ENCODE data around the gene INPP5F. TPM values are rescaled to one million over a fixed set of nuclear protein-coding genes. Genes with fewer than 3 reads are reported as not detected.

INPP5F gene
- total and polyA plus RNA-seq, 10 of the 15 experiments (the other 5 are each of a cell fraction or from before 2014, with no cell fraction given) = 6.0 to 49.3 (median 34.3) TPM

DNA sequence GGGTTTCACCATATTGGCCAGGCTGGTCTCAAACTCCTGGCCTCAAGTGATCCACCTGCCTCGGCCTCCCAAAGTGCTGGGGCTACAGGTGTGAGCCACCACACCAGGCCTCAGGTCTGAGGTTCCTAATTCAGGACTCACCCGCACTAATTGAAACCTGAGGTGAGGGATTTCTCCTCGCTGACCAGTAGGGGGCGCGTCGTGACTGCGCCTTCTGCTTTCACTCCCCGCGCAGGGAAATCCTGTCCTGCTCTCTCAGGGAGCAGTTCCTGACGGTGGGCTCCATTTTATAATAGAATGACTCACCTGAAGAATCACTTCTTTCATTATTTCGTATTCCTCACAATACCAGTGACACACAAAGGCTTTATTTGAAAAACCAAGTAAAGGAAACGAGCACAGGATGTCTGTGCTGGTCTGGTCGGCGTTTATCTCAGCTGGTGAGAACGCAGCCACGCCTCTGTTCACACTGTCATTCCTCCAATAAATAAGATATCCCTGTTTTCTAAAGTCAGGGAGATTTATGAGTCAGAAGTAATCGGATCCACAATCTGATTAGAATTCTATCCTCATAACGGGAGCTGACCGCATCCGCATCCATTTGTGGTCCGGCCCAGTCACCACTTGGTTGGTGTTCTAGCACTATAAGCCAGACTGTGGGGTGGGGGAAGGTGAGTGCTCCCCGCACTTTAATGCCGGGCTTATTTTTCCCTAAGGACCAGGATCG lies 39.2 kb upstream of the INPP5F start (continued):
- TF ChIP-seq, protein P1, sequence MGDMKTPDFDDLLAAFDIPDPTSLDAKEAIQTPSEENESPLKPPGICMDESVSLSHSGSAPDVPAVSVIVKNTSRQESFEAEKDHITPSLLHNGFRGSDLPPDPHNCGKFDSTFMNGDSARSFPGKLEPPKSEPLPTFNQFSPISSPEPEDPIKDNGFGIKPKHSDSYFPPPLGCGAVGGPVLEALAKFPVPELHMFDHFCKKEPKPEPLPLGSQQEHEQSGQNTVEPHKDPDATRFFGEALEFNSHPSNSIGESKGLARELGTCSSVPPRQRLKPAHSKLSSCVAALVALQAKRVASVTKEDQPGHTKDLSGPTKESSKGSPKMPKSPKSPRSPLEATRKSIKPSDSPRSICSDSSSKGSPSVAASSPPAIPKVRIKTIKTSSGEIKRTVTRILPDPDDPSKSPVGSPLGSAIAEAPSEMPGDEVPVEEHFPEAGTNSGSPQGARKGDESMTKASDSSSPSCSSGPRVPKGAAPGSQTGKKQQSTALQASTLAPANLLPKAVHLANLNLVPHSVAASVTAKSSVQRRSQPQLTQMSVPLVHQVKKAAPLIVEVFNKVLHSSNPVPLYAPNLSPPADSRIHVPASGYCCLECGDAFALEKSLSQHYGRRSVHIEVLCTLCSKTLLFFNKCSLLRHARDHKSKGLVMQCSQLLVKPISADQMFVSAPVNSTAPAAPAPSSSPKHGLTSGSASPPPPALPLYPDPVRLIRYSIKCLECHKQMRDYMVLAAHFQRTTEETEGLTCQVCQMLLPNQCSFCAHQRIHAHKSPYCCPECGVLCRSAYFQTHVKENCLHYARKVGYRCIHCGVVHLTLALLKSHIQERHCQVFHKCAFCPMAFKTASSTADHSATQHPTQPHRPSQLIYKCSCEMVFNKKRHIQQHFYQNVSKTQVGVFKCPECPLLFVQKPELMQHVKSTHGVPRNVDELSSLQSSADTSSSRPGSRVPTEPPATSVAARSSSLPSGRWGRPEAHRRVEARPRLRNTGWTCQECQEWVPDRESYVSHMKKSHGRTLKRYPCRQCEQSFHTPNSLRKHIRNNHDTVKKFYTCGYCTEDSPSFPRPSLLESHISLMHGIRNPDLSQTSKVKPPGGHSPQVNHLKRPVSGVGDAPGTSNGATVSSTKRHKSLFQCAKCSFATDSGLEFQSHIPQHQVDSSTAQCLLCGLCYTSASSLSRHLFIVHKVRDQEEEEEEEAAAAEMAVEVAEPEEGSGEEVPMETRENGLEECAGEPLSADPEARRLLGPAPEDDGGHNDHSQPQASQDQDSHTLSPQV (IDR thresholded peaks at IDR 0.05) = no peak
- TF ChIP-seq NFXL1 (IDR thresholded peaks at IDR 0.05; ENCODE audit: borderline replicate concordance) (no peak), MEF2A (IDR thresholded peaks at IDR 0.05; ENCODE audit: insufficient read depth, low read depth, low read length) (no peak), ZNF207 (IDR thresholded peaks at IDR 0.05; ENCODE audit: borderline replicate concordance) (0 out of 2 replicates have a peak, but pooled peaks have one; percentile 38), STAT1 (conservative IDR thresholded peaks at IDR 0.05) (no peak), POLR2AphosphoS2 (IDR thresholded peaks at IDR 0.05; ENCODE audit: low read depth, low read length) (no peak), CBX5 (IDR thresholded peaks at IDR 0.05; ENCODE audit: low read depth) (no peak), BRCA1 (IDR thresholded peaks at IDR 0.05; ENCODE audit: low read depth, low read length) (no peak), CREM (IDR thresholded peaks at IDR 0.05; ENCODE audit: low read depth) (peak; percentile 18; the same call in 1 of the 2 replicates), NFYA (IDR thresholded peaks at IDR 0.05; ENCODE audit: borderline replicate concordance, low read depth, low read length) (no peak), SIX5 (IDR thresholded peaks at IDR 0.05; ENCODE audit: low read depth, low read length, severe bottlenecking) (no peak), CBX3 (IDR thresholded peaks at IDR 0.05; ENCODE audit: borderline replicate concordance, low read depth) (no peak), MEF2B (IDR thresholded peaks at IDR 0.05; ENCODE audit: partially characterized antibody, poor library complexity, severe bottlenecking) (no peak), IRF4 (IDR thresholded peaks at IDR 0.05; ENCODE audit: low read depth, low read length) (no peak)
- TF ChIP-seq, protein P2, sequence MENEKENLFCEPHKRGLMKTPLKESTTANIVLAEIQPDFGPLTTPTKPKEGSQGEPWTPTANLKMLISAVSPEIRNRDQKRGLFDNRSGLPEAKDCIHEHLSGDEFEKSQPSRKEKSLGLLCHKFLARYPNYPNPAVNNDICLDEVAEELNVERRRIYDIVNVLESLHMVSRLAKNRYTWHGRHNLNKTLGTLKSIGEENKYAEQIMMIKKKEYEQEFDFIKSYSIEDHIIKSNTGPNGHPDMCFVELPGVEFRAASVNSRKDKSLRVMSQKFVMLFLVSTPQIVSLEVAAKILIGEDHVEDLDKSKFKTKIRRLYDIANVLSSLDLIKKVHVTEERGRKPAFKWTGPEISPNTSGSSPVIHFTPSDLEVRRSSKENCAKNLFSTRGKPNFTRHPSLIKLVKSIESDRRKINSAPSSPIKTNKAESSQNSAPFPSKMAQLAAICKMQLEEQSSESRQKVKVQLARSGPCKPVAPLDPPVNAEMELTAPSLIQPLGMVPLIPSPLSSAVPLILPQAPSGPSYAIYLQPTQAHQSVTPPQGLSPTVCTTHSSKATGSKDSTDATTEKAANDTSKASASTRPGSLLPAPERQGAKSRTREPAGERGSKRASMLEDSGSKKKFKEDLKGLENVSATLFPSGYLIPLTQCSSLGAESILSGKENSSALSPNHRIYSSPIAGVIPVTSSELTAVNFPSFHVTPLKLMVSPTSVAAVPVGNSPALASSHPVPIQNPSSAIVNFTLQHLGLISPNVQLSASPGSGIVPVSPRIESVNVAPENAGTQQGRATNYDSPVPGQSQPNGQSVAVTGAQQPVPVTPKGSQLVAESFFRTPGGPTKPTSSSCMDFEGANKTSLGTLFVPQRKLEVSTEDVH (IDR thresholded peaks at IDR 0.05; ENCODE audit: low read depth, partially characterized antibody) = no peak
- TF ChIP-seq, protein P3, sequence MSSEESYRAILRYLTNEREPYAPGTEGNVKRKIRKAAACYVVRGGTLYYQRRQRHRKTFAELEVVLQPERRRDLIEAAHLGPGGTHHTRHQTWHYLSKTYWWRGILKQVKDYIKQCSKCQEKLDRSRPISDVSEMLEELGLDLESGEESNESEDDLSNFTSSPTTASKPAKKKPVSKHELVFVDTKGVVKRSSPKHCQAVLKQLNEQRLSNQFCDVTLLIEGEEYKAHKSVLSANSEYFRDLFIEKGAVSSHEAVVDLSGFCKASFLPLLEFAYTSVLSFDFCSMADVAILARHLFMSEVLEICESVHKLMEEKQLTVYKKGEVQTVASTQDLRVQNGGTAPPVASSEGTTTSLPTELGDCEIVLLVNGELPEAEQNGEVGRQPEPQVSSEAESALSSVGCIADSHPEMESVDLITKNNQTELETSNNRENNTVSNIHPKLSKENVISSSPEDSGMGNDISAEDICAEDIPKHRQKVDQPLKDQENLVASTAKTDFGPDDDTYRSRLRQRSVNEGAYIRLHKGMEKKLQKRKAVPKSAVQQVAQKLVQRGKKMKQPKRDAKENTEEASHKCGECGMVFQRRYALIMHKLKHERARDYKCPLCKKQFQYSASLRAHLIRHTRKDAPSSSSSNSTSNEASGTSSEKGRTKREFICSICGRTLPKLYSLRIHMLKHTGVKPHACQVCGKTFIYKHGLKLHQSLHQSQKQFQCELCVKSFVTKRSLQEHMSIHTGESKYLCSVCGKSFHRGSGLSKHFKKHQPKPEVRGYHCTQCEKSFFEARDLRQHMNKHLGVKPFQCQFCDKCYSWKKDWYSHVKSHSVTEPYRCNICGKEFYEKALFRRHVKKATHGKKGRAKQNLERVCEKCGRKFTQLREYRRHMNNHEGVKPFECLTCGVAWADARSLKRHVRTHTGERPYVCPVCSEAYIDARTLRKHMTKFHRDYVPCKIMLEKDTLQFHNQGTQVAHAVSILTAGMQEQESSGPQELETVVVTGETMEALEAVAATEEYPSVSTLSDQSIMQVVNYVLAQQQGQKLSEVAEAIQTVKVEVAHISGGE (CRISPR knock-in tag; IDR thresholded peaks at IDR 0.05) = no peak
- TF ChIP-seq, protein P4, sequence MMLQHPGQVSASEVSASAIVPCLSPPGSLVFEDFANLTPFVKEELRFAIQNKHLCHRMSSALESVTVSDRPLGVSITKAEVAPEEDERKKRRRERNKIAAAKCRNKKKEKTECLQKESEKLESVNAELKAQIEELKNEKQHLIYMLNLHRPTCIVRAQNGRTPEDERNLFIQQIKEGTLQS (IDR thresholded peaks at IDR 0.05; ENCODE audit: borderline replicate concordance, extremely low read depth, low read depth, low read length) = no peak
